ENCODE results near the gene SVEP1. TPM values are rescaled to one million over a fixed set of nuclear protein-coding genes. Genes with fewer than 3 reads are reported as not detected.
"Not testable (repeated sequence)": the region's sequence is repeated elsewhere in the genome, so short reads cannot be mapped to it uniquely, and the experiment has no call there.

SVEP1 gene
- total RNA-seq, 1 experiment from 2014 or later: not detected

- Histone ChIP-seq H3K27ac (ENCODE audit: low read length) (no peak overlapping the region), H3K36me3 (ENCODE audit: insufficient read depth, low read length) (no peaks in the 10 kb centered on the region), H3K9me2 (replicated peaks; ENCODE audit: insufficient read depth, low read length) (no peaks in the 10 kb centered on the region), H3K4me3 (ENCODE audit: low read length) (no peak overlapping the region), H3K4me2 (ENCODE audit: low read depth, low read length, poor library complexity, severe bottlenecking) (no peak overlapping the region), H3K9me3 (ENCODE audit: low read length) (no peaks in the 10 kb centered on the region), H3K4me1 (ENCODE audit: low read length) (no peaks in the 10 kb centered on the region), H2AFZ (ENCODE audit: low read length) (no peak overlapping the region), H3K9ac (ENCODE audit: low read length) (no peak overlapping the region), H4K20me1 (ENCODE audit: insufficient read depth, low read depth, low read length) (no peaks in the 10 kb centered on the region), H3K79me2 (ENCODE audit: low read length) (no peaks in the 10 kb centered on the region), H3K27me3 (ENCODE audit: low read length) (no peaks in the 10 kb centered on the region)
- no peak for DNase-seq
Observed at GRCh38 chr9:110543631-110544051, 35.9 kb downstream of the SVEP1 start.

- Histone ChIP-seq H3K27me3 (ENCODE audit: low read length) (no peaks in the 10 kb centered on the region), H3K4me2 (ENCODE audit: low read depth, low read length, poor library complexity, severe bottlenecking) (no peak overlapping the region), H3K4me3 (ENCODE audit: low read length) (no peak overlapping the region), H3K79me2 (ENCODE audit: low read length) (no peaks in the 10 kb centered on the region), H3K9me3 (ENCODE audit: low read length) (no peaks in the 10 kb centered on the region), H3K36me3 (ENCODE audit: insufficient read depth, low read length) (no peaks in the 10 kb centered on the region), H4K20me1 (ENCODE audit: insufficient read depth, low read depth, low read length) (no peaks in the 10 kb centered on the region), H3K9me2 (replicated peaks; ENCODE audit: insufficient read depth, low read length) (no peaks in the 10 kb centered on the region), H3K4me1 (ENCODE audit: low read length) (no peaks in the 10 kb centered on the region), H3K27ac (ENCODE audit: low read length) (no peak overlapping the region), H2AFZ (ENCODE audit: low read length) (no peak overlapping the region), H3K9ac (ENCODE audit: low read length) (no peak overlapping the region)
- DNase-seq: no peak
Observed at GRCh38 chr9:110541950-110542349, 37.6 kb downstream of the SVEP1 start.

GRCh38 chr9:110538647-110539041 lies 40.9 kb downstream of the SVEP1 start:
- Histone ChIP-seq H3K4me1 (ENCODE audit: low read length) (no peaks in the 10 kb centered on the region), H3K9me2 (replicated peaks; ENCODE audit: insufficient read depth, low read length) (no peaks in the 10 kb centered on the region), H3K27ac (ENCODE audit: low read length) (no peak overlapping the region), H4K20me1 (ENCODE audit: insufficient read depth, low read depth, low read length) (no peaks in the 10 kb centered on the region), H3K79me2 (ENCODE audit: low read length) (no peaks in the 10 kb centered on the region), H3K4me3 (ENCODE audit: low read length) (no peak overlapping the region), H3K4me2 (ENCODE audit: low read depth, low read length, poor library complexity, severe bottlenecking) (no peak overlapping the region), H3K9me3 (ENCODE audit: low read length) (no peaks in the 10 kb centered on the region), H3K9ac (ENCODE audit: low read length) (no peak overlapping the region), H3K27me3 (ENCODE audit: low read length) (no peaks in the 10 kb centered on the region), H3K36me3 (ENCODE audit: insufficient read depth, low read length) (no peaks in the 10 kb centered on the region), H2AFZ (ENCODE audit: low read length) (no peak overlapping the region)
- DNase-seq: no peak

- Histone ChIP-seq H3K79me2 (ENCODE audit: low read length) (no peaks in the 10 kb centered on the region), H2AFZ (ENCODE audit: low read length) (no peak overlapping the region), H3K27ac (ENCODE audit: low read length) (no peak overlapping the region), H4K20me1 (ENCODE audit: insufficient read depth, low read depth, low read length) (no peaks in the 10 kb centered on the region), H3K9me3 (ENCODE audit: low read length) (no peaks in the 10 kb centered on the region), H3K9me2 (replicated peaks; ENCODE audit: insufficient read depth, low read length) (no peaks in the 10 kb centered on the region), H3K4me3 (ENCODE audit: low read length) (no peak overlapping the region), H3K9ac (ENCODE audit: low read length) (no peak overlapping the region), H3K4me1 (ENCODE audit: low read length) (no peaks in the 10 kb centered on the region), H3K36me3 (ENCODE audit: insufficient read depth, low read length) (no peaks in the 10 kb centered on the region), H3K27me3 (ENCODE audit: low read length) (no peaks in the 10 kb centered on the region), H3K4me2 (ENCODE audit: low read depth, low read length, poor library complexity, severe bottlenecking) (no peak overlapping the region)
- DNase-seq: no peak
Observed at GRCh38 chr9:110537841-110538646, 41.5 kb downstream of the SVEP1 start.

GRCh38 chr9:110536822-110537221 lies 42.7 kb downstream of the SVEP1 start:
- H3K36me3 ChIP-seq (ENCODE audit: insufficient read depth, low read length): no peaks in the 10 kb centered on the region

GRCh38 chr9:110534162-110534561 lies 45.4 kb downstream of the SVEP1 start:
- H3K9ac ChIP-seq (ENCODE audit: low read length); H3K36me3 ChIP-seq (ENCODE audit: insufficient read depth, low read length); H3K4me1 ChIP-seq (ENCODE audit: low read length); H3K9me2 ChIP-seq (replicated peaks; ENCODE audit: insufficient read depth, low read length); H3K79me2 ChIP-seq (ENCODE audit: low read length); H4K20me1 ChIP-seq (ENCODE audit: insufficient read depth, low read depth, low read length); H3K27ac ChIP-seq (ENCODE audit: low read length); H3K4me3 ChIP-seq (ENCODE audit: low read length); H3K9me3 ChIP-seq (ENCODE audit: low read length); H2AFZ ChIP-seq (ENCODE audit: low read length); H3K4me2 ChIP-seq (ENCODE audit: low read depth, low read length, poor library complexity, severe bottlenecking); DNase-seq; H3K27me3 ChIP-seq (ENCODE audit: low read length): not testable (repeated sequence)

More at GRCh38 chr9:110536822-110537221, 42.7 kb downstream of the SVEP1 start:
- no peak overlapping the region for H3K27ac ChIP-seq (ENCODE audit: low read length)
- H3K79me2 ChIP-seq (ENCODE audit: low read length): no peaks in the 10 kb centered on the region
- no peaks in the 10 kb centered on the region for H3K27me3 ChIP-seq (ENCODE audit: low read length)
- no peak for DNase-seq
- H3K4me1 ChIP-seq (ENCODE audit: low read length): no peaks in the 10 kb centered on the region
- H3K4me3 ChIP-seq (ENCODE audit: low read length): no peak overlapping the region
- no peaks in the 10 kb centered on the region for H3K9me2 ChIP-seq (replicated peaks; ENCODE audit: insufficient read depth, low read length)
- no peak overlapping the region for H3K4me2 ChIP-seq (ENCODE audit: low read depth, low read length, poor library complexity, severe bottlenecking)
- no peaks in the 10 kb centered on the region for H3K9me3 ChIP-seq (ENCODE audit: low read length)
- H2AFZ ChIP-seq (ENCODE audit: low read length): no peak overlapping the region
- no peaks in the 10 kb centered on the region for H4K20me1 ChIP-seq (ENCODE audit: insufficient read depth, low read depth, low read length)
- no peak overlapping the region for H3K9ac ChIP-seq (ENCODE audit: low read length)

GRCh38 chr9:110532908-110533665 lies 46.5 kb downstream of the SVEP1 start:
- H3K9ac ChIP-seq (ENCODE audit: low read length): no peak overlapping the region
- no peaks in the 10 kb centered on the region for H3K27me3 ChIP-seq (ENCODE audit: low read length)
- no peak overlapping the region for H3K4me2 ChIP-seq (ENCODE audit: low read depth, low read length, poor library complexity, severe bottlenecking)
- H3K9me3 ChIP-seq (ENCODE audit: low read length): no peaks in the 10 kb centered on the region
- no peak overlapping the region for H3K4me3 ChIP-seq (ENCODE audit: low read length)
- no peak overlapping the region for H3K27ac ChIP-seq (ENCODE audit: low read length)
- H2AFZ ChIP-seq (ENCODE audit: low read length): no peak overlapping the region
- no peaks in the 10 kb centered on the region for H3K4me1 ChIP-seq (ENCODE audit: low read length)
- H3K79me2 ChIP-seq (ENCODE audit: low read length): no peaks in the 10 kb centered on the region
- no peaks in the 10 kb centered on the region for H4K20me1 ChIP-seq (ENCODE audit: insufficient read depth, low read depth, low read length)
- H3K9me2 ChIP-seq (replicated peaks; ENCODE audit: insufficient read depth, low read length): no peaks in the 10 kb centered on the region
- DNase-seq: no peak
- no peaks in the 10 kb centered on the region for H3K36me3 ChIP-seq (ENCODE audit: insufficient read depth, low read length)

- H3K79me2 ChIP-seq (ENCODE audit: low read length): no peaks in the 10 kb centered on the region
- no peak overlapping the region for H3K4me2 ChIP-seq (ENCODE audit: low read depth, low read length, poor library complexity, severe bottlenecking)
- no peak overlapping the region for H3K27ac ChIP-seq (ENCODE audit: low read length)
- H3K4me3 ChIP-seq (ENCODE audit: low read length): no peak overlapping the region
- H3K4me1 ChIP-seq (ENCODE audit: low read length): no peaks in the 10 kb centered on the region
- H3K9ac ChIP-seq (ENCODE audit: low read length): no peak overlapping the region
- H4K20me1 ChIP-seq (ENCODE audit: insufficient read depth, low read depth, low read length): no peaks in the 10 kb centered on the region
- H2AFZ ChIP-seq (ENCODE audit: low read length): no peak overlapping the region
- no peaks in the 10 kb centered on the region for H3K9me3 ChIP-seq (ENCODE audit: low read length)
- H3K36me3 ChIP-seq (ENCODE audit: insufficient read depth, low read length): no peaks in the 10 kb centered on the region
- no peaks in the 10 kb centered on the region for H3K27me3 ChIP-seq (ENCODE audit: low read length)
- no peak for DNase-seq
- no peaks in the 10 kb centered on the region for H3K9me2 ChIP-seq (replicated peaks; ENCODE audit: insufficient read depth, low read length)
Observed at GRCh38 chr9:110531776-110532175, 47.8 kb downstream of the SVEP1 start.
